Pancreas (tissue), 10 donors: ENCODE measurements around the gene SPACA5. TPM values are rescaled to one million over a fixed set of nuclear protein-coding genes. Genes with fewer than 3 reads are reported as not detected.
A peak's percentile ranks its signal among the peaks of the same experiment; 100 is the strongest.
"Not testable (repeated sequence)": the region's sequence is repeated elsewhere in the genome, so short reads cannot be mapped to it uniquely, and the experiment has no call there.

ENCODE experiments used
- ATAC-seq, 4 donors: fragments of 200-7000 bp; cut with Tn5 transposase; one replicate each; pipeline versions ENCODE4 v1.8.0 to v1.9.1; 2020; ENCODE audit warnings: mild to moderate bottlenecking in 4 of 4, moderate library complexity in 4 of 4
- DNase-seq, 6 donors: peaks; one replicate each; pipeline ENCODE4 v3.0.0-alpha.2; 2020
- FAIRE-seq: peaks from 2 replicates; lab custom pipeline; 2012; peaks lifted over from hg19 to GRCh38; lab: Jason Lieb, UNC
- H3K27ac ChIP-seq, 4 donors: fragments of 200-600 bp; sonication (generic); 1 replicate in 3 of 4; 2 replicates in 1 of 4; pipeline versions ENCODE4 v1.5.0 to v1.8.0; 2020
- H3K27me3 ChIP-seq, 4 donors: fragments of 200-600 bp; one replicate each; pipeline ENCODE4 v1.8.0; 2021
- H3K36me3 ChIP-seq, 3 donors: fragments of 200-600 bp; sonication (generic) in 1 of 3; one replicate each; pipeline versions ENCODE4 v1.5.0 to v1.8.0; 2020 to 2021
- H3K4me1 ChIP-seq, 3 donors: fragments of 200-600 bp; one replicate each; pipeline ENCODE4 v1.8.0; 2021
- H3K4me3 ChIP-seq, 4 donors: fragments of 200-600 bp; sonication (generic) in 2 of 4; one replicate each; pipeline versions ENCODE4 v1.5.0 to v1.8.0; 2020 to 2021
- H3K9me3 ChIP-seq, 4 donors: fragments of 200-600 bp; one replicate each; pipeline ENCODE4 v1.8.0; 2021
- CTCF ChIP-seq, 4 donors: fragments of 200-600 bp; sonication (generic) in 3 of 4; IDR thresholded peaks; one replicate each; pipeline versions ENCODE4 v1.5.0 to v1.8.0; 2021; ENCODE audit warnings: antibody characterized with exemption in 4 of 4
- WGBS, 2 donors: extraction: QIAGEN DNeasy Blood & Tissue Kit; methylation state at CpG; one replicate each; pipeline ENCODE4 v1.1.7; 2013; 5-methylcytosine and 5-hydroxymethylcytosine counted together
- intact Hi-C, 3 donors: fragments of 100-400 bp; cut with DNase I; formaldehyde crosslinking; loops; one replicate each; pipeline versions ENCODE4 v1.11.1 to v1.14.2; 2022
- polyA plus RNA-seq, 2 donors: library from polyadenylated mRNA; stranded (reverse); fragments of 200-250 nt; gene quantifications; one replicate each; pipeline ENCODE4 v1.2.3, GENCODE V29; 2013
- total RNA-seq, 6 donors: library from RNA; stranded (reverse); fragmentation: NEBNext Ultra II Directional in 4 of 6; extraction: Animal tissue kit (Norgen Biotek cat#: 25700) in 4 of 6; gene quantifications; one replicate each; pipeline versions ENCODE4 v1.2.1 to v1.2.4, GENCODE V29; 2021 to 2023
- donor health status: healthy with polysubstance abuse.
- donor health status: DM: no; HTN: no; CAD: no; lungs with moderate emphysema.
- donor health status: DM: no; HTN: no; CAD: no.
- donor health status: control.
- donor health status: control.
- donor health status: Bipolar disorder and iron deficiency.
- donor health status: DM: yes; HTN: yes; CAD: no.
- donor health status: DM: no; HTN: no; CAD: no.
- donor health status: DM: no; HTN: no; CAD: no.
- donor health status: DM: yes; HTN: yes; CAD: no.

The SPACA5 gene
- total and polyA plus RNA-seq, 8 donors: not detected

DNA sequence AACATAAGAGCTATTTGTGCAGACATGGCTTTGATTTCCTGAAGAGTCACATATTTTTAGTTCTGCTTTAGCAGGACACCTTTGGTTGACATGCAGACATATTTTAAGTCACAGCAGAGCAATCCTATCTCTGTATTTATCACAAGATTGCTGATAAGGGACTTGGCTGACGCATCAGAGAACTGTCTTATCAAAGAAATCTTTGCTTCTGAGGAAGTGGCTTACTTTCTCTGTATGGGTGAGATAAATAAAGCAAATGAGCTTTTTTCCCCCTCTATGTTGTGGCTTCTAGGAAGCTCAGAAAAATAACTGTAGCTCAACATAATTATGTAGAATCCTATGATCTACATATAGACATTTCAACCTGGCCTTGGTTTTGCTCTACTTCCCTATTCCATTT lies 13.1 kb downstream of the SPACA5 start:
- not testable (repeated sequence) for H3K27me3 ChIP-seq, H3K4me3 ChIP-seq, DNase-seq, H3K36me3 ChIP-seq, ATAC-seq, H3K9me3 ChIP-seq, H3K4me1 ChIP-seq, H3K27ac ChIP-seq
- intact Hi-C loops: loop anchor here in 1 of 3 donors (10.0 kb wide), 1 partner anchor 175 kb away; no protein-coding TSS in a partner anchor
- no CpG with 5 or more reads among the region's 1 CpG for WGBS, 2 donors
- FAIRE-seq: peak; percentile 95

GRCh38 chrX:48020472-48020871 lies 13.7 kb downstream of the SPACA5 start:
- not testable (repeated sequence) for H3K4me1 ChIP-seq, H3K27me3 ChIP-seq, H3K36me3 ChIP-seq, FAIRE-seq, ATAC-seq, H3K9me3 ChIP-seq, DNase-seq
- intact Hi-C loops: loop anchor here in 1 of 3 donors (10.0 kb wide), 1 partner anchor 176 kb away; no protein-coding TSS in a partner anchor
- Histone ChIP-seq H3K4me3 (peak overlapping the region in 2 of 4 donors; percentile 33 to 39), H3K27ac (peak overlapping the region in 1 of 4 donors; percentile 86)
- WGBS, 2 donors: 58 to 71% methylated on average over 11 of the region's 11 CpGs

GRCh38 chrX:48021026-48021900 lies 14.5 kb downstream of the SPACA5 start:
- Histone ChIP-seq H3K27ac (peak overlapping the region; percentile 66 to 89 (median 86)), H3K4me3 (peak overlapping the region; percentile 2 to 49 (median 36)), H3K36me3 (no peaks in the 10 kb centered on the region), H3K9me3 (no peaks in the 10 kb centered on the region), H3K4me1 (no peaks in the 10 kb centered on the region), H3K27me3 (no peaks in the 10 kb centered on the region)
- 0 to 22% methylated on average over 30 of the region's 30 CpGs for WGBS, 2 donors
- TF ChIP-seq CTCF (IDR thresholded peaks at IDR 0.05): no peak
- FAIRE-seq (no peak), DNase-seq (peak in 4 of 6 donors; percentile 56 to 76 (median 72)), ATAC-seq (peak; percentile 84 to 89 (median 88))
- intact Hi-C loops: loop anchor here in 1 of 3 donors (10.0 kb wide), 1 partner anchor 176 kb away; no protein-coding TSS in a partner anchor

DNA sequence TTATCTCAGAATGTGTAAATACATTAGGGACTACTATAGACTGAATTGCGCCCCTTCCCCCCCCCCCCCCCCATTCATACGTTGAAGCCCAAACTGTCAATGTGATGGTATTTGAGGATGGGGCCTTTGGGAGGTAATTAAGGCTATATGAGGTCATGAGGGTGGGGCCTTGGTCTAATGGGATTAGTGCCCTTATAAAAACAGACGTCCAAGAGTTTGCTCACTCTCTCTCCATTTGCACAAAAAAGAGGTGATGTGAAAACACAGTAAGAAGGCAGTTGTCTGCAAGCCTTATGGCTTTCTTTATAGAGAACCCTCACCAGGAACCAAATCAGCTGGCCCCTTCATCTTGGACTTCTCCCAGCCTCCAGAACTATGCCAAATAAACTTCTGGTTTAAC lies 15.3 kb downstream of the SPACA5 start:
- Histone ChIP-seq H3K36me3 (no peaks in the 10 kb centered on the region), H3K27ac (no peak overlapping the region), H3K4me3 (no peak overlapping the region), H3K4me1 (no peaks in the 10 kb centered on the region), H3K27me3 (no peaks in the 10 kb centered on the region), H3K9me3 (no peaks in the 10 kb centered on the region)
- 50 to 51% methylated on average over 2 to 3 of the region's 3 CpGs for WGBS, 2 donors
- no peak for DNase-seq
- no peak for ATAC-seq
- no peak for TF ChIP-seq CTCF (IDR thresholded peaks at IDR 0.05)
- no peak for FAIRE-seq
- intact Hi-C loops: loop anchor here in 1 of 3 donors (10.0 kb wide), 1 partner anchor 177 kb away; no protein-coding TSS in a partner anchor

GRCh38 chrX:48022738-48023137 lies 15.9 kb downstream of the SPACA5 start:
- WGBS, 2 donors: 54 to 92% methylated on average over 3 of the region's 3 CpGs
- Histone ChIP-seq H3K9me3 (no peaks in the 10 kb centered on the region), H3K4me3 (no peak overlapping the region), H3K27me3 (no peaks in the 10 kb centered on the region), H3K27ac (no peak overlapping the region), H3K36me3 (no peaks in the 10 kb centered on the region), H3K4me1 (no peaks in the 10 kb centered on the region)
- no peak for DNase-seq
- no peak for ATAC-seq
- intact Hi-C loops: loop anchor here in 1 of 3 donors (10.0 kb wide), 1 partner anchor 178 kb away; no protein-coding TSS in a partner anchor
- no peak for FAIRE-seq
- TF ChIP-seq CTCF (IDR thresholded peaks at IDR 0.05): no peak
